Activated CD8-positive, alpha-beta memory T cell treated with anti-CD3 and anti-CD28 coated beads, Interleukin-2, amount 50 U/mL, for 24 hours (primary cell): ENCODE results near the gene ADCY5.

ENCODE experiments used
- DNase-seq: peaks from one replicate; pipeline ENCODE4 v3.0.0-alpha.2; 2020; ENCODE audit errors: extremely low read depth

ADCY5 gene

GRCh38 chr3:123406598-123406997 lies 42.3 kb downstream of the ADCY5 start:
- no peak for DNase-seq

GRCh38 chr3:123405936-123406510 lies 42.9 kb downstream of the ADCY5 start:
- DNase-seq: no peak

DNA sequence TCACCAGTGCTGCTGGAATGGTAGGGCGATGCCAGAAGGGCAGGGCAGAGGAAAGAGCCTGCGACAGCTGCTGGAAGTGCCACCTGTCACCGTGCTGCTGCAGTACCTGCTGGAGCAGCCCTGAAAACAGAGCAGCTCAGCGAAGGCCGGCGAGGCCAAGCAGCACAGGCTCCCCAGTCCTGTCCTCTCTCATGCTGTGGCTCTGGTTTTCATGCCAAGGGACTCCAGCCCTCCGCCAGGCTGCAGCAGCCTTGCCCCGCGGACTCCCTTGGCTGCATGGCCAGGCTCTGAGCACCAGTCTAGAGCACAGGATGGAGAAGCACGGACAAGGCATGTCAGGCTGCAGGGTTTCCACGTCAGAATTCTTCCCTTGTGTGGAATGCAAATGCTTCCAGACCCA lies 43.9 kb downstream of the ADCY5 start:
- no peak for DNase-seq

DNA sequence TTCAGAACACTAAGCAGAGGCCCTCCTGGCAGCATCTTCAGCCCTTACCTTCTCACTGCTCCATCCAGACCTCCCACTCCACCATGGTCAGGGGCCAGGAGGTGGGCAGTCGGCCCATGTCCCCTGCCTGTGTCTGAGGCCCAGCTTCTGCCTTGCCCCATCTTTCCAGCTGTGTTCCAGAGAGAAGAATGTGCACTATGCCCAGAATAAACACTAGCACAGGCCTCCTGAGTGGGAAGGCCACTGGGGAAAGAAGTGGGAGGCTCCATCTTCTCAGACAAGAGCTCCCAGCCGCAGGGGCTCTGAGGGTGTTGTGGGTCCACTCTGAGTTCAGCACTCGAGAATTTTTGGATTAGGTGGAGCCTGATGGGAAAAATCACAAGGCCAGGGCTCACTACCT lies 44.5 kb downstream of the ADCY5 start:
- no peak for DNase-seq

GRCh38 chr3:123401836-123402530 lies 46.9 kb downstream of the ADCY5 start:
- no peak for DNase-seq

- no peak for DNase-seq
Measured at GRCh38 chr3:123400169-123400568, 48.7 kb downstream of the ADCY5 start.

GRCh38 chr3:123399653-123400052 lies 49.2 kb downstream of the ADCY5 start:
- no peak for DNase-seq

DNA sequence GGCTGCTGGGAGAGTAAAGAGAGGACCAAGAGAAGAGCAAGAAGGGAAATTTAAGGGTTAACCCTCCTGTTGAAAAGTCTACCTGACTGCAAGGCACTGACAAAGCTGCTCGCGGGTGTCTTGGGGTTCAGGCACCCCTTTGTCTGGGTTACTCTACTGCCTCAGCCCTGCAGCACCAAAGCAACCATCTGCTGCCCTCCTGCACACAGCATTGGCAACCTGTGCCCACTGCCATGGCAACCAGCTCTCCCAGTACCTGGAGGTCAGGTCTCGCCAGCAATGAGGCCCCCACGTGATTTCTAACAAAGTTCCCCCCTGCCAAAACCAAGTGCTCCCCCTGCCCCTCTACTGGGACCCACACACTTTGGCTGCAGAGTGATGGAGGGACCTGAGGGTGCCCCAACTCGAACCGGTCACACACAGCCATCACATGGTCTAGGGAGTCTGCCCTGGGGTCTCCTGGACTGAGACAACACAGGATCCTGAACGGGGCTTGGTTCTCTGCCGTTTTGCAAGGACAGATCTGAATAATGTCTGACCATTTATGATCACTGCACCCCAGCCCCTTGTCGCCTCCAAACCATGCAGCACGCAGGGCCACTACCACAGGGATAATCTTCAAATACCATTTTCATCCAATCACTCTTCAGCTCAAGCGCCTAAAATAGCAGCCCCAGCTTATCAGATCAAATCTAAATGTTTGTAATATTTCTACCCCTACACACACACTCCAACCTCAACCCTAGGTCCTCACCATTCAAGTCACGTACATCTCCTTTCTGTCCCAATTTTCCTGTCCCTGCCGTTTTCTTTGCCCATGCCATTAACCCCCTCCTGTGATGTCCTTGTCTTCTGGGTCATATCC lies 50.7 kb downstream of the ADCY5 start:
- no peak for DNase-seq

DNA sequence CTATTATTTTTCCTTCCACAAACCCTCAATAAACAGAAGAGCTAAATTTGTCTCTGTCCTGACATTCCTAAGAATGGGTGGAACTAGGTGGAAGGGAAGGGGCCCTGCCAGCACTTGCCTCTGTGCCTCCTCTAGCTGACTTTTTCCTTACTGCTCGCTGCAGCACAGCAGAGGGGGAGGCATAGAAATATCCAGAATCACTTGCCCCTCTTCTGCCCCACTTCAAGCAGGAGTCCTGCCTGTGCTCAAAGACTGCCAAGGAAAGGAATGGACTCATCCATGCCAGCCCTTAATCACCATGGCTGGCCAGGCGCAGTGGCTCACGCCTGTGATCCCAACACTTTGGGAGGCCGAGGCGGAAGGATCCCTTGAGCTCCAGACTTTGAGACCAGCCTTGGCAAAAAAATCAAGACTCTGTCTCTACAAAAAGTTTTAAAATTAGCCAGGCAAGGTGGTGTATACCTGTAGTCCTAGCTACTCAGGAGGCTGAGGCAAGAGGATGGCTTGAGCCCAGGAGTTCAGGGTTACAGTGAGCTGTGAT lies 51.8 kb downstream of the ADCY5 start:
- DNase-seq: no peak

- no peak for DNase-seq
Measured at GRCh38 chr3:123396171-123397049, 52.5 kb downstream of the ADCY5 start.

DNA sequence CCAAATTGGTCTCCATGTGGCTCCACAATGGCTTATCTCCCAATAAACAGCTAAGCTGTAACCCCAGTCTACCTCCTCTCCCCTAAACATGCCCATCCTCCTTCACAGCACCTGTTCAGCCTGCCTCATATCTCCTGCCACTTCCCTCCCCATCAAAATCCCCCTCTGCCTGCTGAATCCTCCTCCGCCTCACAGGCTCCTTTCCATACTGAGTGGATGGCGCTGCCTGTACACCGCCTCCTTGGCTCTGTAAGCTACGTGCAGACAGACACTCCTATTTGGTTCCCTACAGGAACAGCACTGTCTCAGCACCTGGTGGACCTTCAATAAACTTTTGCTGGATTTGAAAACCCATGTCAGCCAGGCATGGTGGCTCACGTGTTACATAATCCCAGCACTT lies 53.7 kb downstream of the ADCY5 start:
- no peak for DNase-seq

DNA sequence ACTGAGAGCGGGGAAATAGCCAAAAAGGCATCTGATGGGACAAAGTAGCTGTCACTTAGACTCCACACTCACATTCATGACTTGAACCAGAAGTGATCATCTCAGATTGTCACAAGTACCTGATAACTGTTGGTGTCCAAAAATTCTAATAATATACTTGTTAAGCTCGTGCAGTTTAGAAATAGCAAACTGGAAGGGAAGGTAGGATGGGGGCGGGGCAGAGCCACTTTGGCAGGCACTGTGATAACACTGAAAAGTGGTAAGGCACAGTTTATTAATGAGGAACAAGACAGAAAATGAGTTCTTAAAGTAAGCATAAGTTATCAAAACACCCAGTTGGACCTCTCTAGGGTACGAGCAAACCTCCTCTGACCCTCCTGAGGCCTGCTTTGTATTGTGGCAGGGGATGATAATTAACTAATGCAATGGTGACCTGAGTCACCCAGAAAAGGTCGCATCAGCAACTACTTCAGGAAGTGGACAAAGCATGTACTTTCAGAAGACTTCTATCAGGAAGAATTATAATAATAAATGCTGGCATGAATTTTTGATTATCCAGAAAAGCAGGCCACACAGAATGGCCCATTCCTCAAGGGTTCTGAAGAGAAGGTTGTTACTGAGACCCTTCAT lies 54.4 kb downstream of the ADCY5 start:
- no peak for DNase-seq

DNA sequence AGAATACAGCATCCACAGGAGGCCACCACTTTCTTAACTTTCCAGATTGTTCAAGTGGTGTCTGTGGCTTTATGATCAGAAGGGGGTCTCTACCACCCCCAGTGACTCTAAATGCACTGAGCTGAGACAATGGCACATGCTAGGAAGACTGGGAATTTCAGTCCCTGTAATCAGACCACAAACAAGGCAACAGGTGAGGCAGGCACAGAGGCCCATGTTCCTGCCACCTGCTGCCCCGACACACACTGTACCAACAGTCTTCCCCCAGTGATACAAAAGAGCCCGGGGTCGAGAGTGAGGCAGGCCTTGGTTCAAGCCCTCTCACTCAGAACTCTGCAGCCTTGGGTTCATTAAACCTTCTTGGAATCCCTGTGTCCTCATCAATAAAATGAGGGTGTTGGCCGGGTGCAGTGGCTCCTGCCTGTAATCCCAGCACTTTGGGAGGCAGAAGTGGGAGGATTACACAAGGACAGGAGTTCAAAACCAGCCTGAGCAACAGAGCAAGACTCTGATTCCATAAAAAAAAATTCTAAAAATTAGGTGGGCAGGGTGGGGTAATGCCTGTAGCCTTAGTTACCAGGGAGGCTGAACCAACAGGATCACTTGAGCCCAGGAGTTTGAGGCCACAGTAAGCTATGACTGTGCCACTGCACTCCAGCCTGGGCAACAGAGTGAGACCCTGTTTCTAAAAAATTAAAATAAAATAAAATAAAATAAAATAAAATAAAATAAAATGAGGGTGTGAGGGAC lies 55.8 kb downstream of the ADCY5 start:
- no peak for DNase-seq

- DNase-seq: no peak
Measured at GRCh38 chr3:123392368-123392767, 56.5 kb downstream of the ADCY5 start.

- no peak for DNase-seq
Measured at GRCh38 chr3:123390865-123391600, 57.9 kb downstream of the ADCY5 start.

GRCh38 chr3:123389628-123389918 lies 59.3 kb downstream of the ADCY5 start:
- no peak for DNase-seq

DNA sequence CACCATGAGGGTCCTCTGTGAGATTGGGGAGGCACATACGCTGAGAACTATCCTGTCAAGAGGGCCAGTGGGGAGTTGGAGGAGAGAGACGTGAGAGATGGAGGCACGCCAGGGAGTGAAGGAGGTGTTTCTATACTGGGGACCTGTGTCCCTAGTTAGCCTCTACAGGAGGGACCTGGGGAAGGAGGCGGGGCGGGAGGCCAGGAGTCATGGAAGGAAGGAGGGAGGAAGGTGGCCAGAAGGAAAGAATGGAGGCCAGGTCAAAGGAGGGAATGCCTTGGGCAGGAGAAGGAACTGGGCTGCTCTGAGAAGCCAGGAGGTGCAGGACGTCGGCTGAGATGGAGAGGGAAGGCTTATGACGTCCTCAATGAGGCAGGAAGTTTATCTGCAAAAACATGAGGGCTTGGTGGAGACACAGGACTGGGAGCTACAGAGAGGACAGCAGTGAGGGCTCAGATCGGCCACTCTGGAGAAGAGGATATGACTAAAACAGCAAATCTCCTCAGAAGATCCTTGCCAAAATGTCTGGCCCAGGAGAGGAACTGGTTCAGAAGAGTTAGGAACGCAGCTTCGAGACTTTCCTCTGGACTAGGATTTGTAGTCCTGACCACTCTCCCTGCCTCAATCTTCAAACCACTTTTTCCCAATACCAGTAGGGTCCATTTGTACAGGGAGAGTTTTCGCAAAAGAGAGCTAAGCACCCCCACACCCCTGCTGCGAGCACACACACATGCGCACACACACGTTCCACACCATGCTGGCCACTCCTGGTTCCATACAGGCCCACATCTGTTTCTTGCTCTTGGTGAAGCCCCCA lies 59.9 kb downstream of the ADCY5 start:
- DNase-seq: no peak

- DNase-seq: no peak
Measured at GRCh38 chr3:123388042-123388441, 60.8 kb downstream of the ADCY5 start.

DNA sequence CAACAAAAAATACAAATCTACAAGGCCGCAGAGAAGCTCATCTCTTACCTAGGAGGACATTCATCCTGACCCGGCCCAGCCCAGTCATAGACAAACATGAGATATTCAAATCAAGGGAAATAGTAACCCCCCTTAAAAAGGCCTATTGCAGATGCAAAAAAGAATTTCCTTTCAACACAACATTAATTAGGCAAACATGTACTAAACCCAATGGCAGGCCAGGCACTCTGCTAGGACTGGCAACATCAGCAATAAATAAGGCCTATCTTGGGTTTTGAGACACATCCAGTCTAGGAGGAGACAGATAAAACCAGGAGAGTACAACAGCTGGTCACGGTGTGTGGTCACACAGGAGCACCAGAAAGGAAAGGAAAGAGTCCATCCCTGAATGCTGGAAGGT lies 61.4 kb downstream of the ADCY5 start:
- DNase-seq: no peak
